Stimulated activated CD8-positive, alpha-beta memory T cell treated with anti-CD3 and anti-CD28 coated beads, Interleukin-12 subunit alpha, Interleukin-12 subunit beta, amount 100 ng/mL, for 4 hours (primary cell): ENCODE results near the gene BGN.

Experiments used
- DNase-seq: peaks from one replicate; pipeline ENCODE4 v3.0.0-alpha.2; 2020; ENCODE audit warnings: low read depth

The BGN gene

DNA sequence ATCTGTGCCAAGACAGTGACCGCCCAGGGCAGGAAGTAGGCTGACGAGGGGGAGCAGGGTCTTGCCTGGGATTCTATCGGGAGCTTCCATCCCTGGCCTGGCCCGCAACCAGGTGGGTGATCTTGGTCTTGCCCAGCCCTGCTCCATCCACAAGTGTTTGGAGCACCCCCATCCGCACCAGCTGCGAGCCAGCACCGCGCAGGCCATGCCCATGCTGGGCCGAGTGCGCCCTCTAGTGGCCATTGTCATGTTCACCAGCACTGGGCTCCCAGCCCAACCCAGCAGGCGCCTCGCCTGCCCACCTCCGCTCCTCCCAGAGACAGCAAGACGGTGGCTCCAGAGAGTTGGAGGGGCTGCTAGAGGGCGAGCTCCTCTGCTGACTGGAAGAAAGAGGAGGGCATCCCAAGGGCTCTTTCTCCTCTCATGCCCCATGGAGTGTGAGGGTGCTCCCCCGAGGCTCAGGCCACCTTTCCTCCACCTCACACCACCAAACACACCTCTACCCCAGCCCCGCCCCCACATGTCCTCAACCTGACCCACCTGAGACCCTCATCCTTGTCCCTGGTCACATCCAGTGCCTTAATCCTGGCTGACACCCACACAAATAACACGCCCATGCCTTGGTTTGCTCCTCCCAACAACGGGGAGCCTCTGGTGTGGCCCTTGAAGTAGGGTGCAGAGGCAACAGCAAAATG lies 12.9 kb downstream of the BGN start:
- DNase-seq, result peak; percentile 62

DNA sequence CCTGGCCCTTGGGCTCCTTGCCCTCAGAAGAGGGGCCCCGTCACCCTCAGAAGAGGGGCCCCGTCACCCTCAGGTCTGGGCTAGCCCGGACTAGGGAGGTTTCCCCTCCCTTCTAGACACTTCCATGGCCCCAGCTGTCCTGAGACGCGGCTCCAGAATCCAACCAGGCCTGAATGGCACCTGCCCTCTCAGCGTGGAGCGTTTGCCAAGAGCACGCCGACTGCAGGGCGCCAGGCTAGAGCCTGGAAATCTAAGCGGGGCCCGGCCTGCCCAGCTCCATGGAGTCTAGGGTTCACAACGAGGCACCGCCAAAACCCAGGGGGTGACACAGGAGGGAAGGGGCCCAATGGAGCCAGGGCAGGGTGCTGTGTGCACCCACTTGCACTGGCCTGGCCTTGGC lies 14.8 kb downstream of the BGN start:
- no peak for DNase-seq

DNA sequence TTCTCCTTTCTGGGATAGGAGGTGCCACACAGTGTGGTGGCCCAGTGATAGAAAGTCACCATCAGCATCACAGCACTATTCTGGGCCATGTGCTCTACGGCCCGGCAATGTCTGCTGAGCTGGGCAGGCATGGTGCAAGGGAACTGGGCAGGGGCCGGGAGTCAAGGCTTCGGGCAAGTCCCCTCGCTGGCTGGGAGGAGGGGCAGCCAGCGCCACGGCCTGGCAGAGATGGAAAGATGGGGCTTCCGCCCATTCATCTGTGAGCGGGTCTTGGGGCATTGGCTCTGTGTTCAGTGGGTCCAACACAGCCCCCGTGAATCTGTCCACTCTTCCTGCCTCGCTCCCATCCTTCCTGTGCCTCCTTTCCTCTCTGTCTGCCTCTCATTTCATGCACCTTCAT lies 15.6 kb downstream of the BGN start:
- DNase-seq, result no peak

DNA sequence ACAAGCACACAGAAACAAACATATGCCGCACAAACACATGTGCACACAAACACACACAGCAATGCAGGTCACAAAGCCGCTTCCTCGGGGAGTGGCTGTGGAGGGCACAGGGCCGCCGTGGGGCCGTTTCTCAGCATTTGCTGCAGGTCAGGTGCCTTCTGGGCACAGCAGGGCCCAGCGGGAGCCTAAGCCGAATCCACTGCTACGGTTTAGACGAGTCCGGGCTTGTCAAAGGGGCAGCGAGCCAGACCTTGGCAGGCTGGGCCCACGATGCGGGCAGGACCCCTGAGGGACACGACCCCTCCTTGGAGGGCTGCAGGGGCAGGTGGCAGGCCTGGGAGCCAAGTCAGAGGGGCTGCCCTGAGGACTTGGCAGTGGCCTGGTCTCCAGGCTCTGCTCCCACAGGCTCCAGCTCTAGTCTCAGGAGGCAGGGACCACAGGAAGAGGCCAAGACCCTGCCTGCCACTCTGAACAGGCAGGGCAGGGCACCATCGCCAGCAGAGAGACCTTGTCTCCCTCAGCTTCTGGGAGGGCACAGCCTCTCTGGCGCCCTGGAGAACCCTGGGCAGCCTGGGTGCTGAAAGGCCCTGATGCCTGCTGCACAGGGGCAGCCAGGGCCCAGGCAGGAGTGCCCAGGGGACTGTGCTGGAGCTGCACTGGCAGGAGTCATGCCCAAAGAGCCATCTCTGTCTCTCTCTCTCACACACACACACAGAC lies 17.2 kb downstream of the BGN start:
- no peak for DNase-seq

DNA sequence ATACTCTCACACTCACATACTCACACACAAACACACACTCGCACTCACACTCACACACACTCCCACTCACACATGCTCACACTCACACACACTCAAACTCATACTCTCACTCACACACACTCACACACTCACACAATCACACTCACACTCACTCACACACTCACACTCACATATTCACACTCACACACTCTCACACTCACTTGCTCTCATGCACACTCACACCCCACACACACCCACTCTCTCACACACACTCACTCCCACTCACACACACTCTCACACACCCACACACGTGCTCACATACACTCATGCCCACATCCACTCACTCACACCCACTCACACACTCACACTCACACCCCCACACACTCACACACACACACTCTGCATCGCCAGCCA lies 17.7 kb downstream of the BGN start:
- no peak for DNase-seq

DNA sequence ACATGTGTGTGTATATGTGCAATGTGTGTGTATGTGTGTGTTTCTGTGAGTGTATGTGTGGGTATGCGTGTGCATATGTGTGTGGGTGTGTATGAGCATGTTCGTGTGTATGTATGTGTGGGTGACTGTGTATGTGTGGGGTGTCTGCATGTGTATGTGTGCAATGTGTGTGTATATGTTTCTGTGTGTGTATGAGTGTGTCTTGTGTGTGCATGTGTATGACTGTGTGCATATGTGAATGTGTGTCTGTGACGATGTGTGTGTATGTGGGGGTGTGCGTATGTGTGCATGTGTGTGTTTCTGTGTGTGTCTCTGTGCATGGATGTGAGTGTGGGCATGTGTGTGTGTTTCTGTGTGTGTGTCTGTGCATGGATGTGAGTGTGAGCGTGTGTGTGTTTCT lies 18.5 kb downstream of the BGN start:
- DNase-seq, result no peak

DNA sequence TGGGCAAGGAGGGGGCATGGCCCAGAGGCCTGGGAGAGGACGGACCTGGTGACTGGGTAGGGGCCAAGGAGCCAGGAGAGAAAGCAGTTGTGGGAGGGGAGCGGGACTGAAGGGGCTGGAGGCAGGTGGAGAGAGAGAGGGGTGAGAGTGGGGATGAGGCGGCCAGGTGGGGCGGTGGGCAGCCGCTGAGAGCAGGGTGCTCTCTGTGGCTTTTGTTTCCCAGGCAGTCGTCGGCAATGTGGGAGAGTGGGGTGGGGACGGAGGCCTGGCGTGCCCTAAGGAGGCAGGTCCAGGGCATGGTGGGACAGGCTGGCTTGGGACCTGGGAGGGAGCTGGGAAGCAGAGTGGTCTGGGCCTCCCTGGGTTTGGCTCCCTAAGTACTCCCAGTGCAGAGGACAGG lies 19.5 kb downstream of the BGN start:
- no peak for DNase-seq

DNA sequence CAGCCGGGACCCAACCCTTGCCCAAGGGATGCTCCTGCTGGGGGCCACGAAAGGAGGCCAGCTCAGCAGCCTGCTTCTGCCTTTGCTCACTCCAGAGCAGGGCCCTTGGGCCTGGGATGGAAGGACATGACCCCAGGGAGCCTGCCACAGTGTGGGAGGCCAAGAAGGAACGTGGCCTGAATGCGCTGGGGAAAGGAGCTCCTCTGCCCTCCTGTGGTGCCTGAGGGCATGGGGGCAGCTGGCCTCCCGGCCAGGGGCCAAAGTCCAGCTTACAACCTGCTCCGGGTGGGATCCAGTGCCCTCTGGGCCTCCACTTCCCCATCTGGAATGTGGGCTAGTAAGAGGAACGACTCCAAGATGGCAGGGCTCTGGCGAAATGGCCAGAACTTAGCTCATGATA lies 20.7 kb downstream of the BGN start:
- no peak for DNase-seq

DNA sequence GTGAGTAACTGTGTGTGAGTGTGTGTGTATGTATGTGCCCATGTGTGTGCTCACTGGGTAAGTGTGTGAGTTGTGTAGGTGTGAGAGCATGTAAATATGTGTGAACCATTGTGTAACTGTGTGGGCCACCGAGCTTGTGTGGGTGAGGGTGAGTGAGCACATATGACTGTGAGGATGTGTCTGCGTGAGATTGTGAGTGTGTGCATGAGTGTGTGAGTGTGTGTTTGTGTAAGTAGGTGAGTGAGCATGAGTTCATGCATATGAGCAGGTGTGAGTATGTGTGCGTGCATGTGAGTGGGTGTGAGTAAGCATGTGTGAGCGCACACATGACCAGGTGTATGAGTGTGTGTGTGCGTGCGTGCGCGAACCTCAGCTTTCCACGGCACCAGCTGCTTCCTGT lies 21.3 kb downstream of the BGN start:
- no peak for DNase-seq

DNA sequence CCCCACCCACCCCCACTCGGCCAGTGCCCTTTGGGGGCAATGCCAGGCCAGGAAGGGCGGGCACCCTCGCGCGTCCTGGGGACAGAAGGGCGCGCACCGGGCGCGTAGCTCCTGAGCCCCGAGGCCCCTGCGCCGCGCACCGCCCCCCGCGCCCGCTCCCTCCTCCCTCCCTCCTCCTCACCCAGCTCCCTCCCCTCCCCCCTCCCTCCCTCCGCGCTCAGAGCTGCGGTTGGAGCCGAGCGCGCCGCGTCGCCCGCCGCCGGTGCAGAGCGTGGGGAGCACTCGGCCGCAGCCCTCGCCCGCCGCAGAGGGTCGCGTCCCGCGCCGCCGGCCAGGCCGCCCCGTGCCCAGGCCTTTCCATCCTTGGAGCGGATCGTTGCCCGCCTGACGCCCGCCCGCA lies 22.6 kb downstream of the BGN start, which contains the start of gene ATP2B3:
ATP2B3 (plus strand) TSS at position 220 of the 400 bp plus-strand sequence. CDS start 18,606 bp downstream, outside the sequence.
- no peak for DNase-seq

DNA sequence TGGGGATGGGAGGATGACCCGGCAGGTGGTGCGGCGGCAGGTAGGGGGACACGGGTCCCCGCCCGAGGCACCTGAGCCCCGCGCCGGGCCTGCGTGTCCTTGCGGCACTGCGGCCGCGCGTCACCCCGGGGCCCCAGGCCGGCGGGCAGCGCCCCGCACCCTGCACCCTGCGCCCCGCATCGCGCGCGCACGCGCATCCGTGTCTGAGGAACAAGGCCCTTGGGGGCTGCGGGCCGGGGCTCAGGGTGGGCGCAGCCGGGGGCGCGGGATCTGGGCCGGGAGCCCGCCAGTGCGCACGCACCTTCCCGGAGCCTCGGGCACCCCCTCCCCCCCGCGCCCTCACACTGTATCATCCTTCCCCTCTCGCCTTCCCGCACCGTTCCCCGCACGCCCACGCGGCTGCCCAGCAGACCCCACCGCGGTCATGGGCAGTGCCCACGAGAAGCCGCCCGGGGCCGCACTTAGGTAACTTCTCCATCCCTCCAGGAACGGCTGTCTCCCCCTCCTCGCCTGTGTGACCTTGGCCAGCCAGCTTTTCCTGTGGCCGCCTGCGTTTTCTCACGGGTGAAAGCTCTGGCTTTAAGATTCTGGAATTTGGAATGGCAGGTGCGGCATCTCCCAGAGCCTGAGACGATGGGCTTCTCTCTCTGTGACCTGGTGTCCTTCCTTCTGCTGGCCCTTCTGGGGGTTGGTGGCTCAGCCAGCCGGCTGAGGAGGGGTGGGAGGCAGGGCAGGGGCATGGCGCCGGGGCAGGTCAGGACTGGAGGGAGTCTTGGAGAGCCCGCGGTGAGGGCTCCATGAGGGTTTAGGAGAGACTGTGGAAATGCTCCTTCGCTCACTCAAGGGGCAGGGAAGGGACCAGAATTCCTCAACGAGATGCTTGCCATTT lies 23.4 kb downstream of the BGN start:
- DNase-seq, result no peak

DNA sequence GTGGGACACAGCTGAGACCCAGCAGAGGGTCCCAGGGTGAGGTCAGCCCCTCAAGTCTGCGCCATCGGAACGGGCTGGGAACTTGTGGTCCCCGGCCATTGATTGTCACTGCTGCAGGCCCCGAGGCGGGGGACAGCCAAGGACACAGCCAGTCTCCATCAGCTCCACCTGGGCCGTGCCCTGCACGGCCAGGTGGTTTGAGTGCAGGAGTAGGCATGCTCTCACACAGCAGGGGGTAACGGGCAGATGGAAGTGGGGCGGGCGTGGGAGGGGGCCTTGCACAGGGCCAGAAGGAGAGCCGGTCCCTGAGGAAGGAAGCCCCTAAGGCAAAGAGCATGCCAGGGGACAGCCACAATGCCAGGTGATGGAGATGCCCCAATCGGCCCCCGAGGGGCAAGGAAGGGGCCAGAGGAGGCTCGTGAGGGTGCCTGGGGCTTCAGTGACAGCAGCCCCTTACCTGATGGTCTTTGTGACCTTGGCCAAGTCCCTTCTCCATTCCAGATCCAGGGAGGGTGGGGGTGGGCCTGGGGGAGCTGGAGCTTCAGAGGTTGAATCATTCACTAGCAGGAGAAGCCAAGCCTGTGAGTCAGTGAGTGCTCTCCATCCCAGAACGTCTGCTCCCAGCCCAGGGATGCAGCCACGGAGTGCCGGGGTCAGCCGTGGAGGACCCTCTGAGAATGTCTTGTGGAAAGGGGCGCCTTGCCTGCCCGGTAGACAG lies 24.9 kb downstream of the BGN start:
- DNase-seq, result no peak

DNA sequence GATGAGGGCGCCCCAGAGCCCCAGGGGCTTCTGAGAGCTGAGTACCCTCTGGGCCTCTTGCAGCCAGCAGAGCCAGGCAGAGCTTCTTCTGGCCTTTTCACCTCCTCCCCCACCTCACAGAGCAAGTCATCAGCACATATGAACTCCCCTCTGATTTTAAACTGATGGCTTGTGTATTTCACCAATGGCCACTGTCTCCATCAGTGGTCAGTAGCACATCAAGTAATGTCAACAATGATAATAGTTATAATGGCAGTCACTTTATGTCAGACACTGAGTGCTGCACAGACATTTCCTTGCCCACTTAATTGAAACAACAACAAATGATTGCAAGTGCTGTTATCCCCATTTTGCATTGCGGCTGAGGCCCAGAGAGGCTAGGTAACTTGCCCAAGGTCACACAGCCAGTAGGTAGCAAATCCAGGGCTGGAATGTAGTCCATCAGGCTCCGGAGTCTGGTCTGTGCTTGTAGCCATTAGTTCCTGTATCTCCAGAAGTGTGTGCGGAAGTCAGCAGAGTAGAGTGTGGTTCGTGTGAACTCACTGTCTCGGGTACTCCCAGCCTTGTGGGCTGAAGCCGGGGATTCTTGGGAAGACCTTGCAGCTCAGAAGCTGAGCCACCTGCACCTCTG lies 25.6 kb downstream of the BGN start:
- no peak for DNase-seq

DNA sequence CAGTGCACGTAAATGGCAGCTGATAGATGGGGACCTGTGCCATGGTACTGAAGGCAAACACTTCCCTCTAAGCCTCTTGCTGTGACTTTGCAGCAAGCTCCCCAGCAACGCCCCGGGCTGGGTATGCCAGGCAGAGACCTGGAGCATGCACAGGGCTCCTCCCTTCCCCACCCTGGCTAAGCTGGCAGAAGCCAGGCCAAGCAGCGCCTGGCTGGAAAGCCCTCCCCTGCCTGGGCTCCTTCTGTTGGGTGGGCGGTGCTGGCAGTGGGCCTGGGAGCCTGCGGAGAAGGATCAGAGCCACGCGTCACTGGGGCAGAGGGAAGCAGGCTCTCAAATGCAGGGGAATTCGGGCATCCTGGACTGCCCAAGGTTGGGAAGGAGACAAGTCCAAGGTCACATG lies 26.3 kb downstream of the BGN start:
- no peak for DNase-seq

DNA sequence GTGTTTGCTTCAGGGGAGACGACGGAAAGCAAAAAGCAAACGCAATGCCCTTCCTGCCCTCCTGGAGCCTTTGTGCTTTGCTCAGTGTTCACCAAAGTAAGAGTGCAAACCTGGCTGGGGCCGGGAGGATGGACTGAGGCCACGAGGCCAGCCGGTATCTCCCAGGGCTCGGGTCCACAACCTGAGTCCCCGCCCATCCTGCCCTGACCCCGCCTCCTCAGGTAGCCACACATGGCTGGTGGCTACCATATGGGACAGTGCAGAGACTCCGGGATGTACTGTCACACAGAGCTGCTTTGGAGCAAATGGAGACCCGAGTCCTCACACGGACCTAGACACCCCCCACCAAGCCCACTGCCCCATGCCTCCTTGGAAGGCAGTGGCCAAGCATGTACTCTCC lies 27.5 kb downstream of the BGN start:
- DNase-seq, result no peak

DNA sequence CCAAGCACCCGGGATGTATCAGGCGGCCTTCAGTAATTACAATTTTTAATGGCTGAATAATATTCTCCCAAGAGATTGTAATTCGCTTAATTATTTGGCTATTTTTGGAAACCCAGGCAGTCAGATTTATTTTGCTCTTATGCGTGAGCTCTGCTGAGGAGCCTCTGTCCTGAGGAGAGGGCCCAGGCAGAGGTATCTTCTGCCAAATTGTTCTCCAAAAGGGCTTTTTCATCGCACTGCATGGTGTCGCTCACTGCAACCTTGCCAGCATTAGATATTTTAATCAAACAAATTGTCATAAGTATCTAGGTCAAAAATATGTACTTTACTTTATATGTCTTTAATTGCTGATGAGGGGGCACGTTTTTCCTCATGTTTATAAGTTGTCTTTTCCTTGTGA lies 28.5 kb downstream of the BGN start:
- DNase-seq, result no peak

DNA sequence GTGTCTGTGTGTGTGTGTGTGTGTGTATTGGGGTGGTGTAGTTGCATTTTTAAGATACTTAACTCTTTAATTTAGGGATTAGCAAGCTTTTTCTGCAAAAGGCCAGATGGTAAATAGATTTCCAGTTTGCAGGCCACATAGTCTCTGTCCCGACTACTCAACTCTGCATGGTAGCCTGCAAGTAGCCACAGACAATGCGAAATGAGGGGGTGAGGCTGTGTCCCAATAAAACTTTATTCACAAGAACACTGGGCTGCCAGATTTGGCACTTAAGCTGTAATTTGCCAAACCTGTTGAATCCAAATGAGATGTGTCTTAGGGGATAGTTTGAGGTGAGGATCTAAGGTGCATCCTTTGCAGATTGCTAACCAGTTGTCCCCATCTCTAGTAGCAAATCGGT lies 29.5 kb downstream of the BGN start:
- no peak for DNase-seq

DNA sequence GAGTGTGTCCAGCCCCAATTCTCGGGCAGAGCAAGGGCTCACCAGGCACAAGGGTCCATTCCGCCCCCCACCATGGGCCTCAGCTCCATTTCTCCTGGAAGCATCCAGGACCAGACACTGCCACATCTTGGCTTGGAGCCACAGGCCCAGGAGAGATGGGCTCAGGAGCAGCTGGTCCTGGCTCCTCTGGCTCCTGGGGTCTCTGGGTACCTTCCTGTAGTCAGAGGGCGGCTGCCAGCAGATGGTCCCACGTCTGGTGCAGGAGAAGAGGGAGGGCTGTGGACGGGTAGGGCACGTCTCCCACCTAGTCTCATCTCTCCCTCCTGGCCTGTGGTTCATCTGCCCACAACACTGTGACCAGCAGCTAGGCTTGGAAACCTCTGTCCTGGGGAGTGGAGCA lies 30.7 kb downstream of the BGN start:
- no peak for DNase-seq

DNA sequence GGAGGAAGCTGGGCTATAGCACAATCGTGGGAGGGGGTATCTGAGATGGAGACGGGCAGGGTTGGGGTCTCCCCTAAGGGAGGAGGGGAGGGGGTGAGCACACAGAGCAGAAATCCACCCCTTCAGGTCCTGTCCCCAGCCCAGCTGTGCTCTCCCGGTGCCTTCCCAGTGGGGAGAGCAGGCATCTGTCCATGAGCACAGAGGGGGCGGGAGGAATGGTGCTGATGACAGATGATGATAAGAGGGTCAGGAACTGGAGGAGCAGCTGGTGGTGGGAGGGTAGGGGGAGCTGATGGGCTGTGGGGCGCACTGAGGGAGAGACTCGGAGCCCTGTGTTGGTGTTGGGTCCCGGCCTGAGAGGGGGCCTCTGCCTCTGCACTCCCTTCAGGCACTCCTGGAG lies 31.3 kb downstream of the BGN start:
- no peak for DNase-seq

DNA sequence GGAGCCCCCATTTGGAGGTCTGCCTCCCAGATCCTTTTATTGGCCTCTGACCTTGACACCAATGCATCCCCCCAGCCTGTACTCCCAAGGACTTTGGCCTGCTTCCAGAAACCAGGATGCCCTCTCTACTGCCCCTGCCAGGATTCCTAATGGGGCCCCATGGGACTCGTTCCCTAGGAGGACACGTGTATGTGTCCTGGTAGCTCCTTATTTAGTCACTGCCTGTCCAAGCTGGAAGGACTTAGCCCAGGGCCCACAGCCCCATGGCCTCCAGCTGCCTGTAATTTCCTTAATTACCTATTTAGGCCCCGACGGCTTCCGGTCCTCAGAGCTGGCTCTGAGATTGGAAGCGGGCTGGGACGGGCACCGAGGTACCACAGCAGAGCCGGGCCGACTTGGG lies 32.0 kb downstream of the BGN start:
- no peak for DNase-seq

DNA sequence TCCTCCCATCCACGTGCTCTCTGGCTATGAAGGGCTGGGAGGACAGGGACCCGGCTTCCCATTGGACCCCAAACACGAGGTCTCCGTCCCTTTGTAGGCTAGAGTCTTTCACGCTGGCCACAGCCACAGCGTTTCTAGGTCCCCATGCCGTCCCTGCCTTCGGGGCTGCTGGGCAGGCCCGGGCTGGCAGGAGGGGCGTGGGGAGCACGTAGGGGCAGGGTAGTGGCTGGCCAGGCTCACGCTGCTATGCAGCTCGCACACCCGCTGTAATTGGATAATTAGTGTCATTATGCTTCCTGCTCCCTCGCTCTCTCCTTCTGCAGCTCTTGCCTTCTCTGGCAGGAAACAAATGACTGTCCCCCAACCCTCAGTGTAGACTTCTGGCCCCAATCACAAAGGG lies 32.4 kb downstream of the BGN start:
- DNase-seq, result no peak
